ENCODE data around the gene PLVAP. TPM values are rescaled to one million over a fixed set of nuclear protein-coding genes. Genes with fewer than 3 reads are reported as not detected.

Gene PLVAP
- polyA plus RNA-seq, 2 of the 4 experiments (the other 2 are of a cell fraction), result not detected

DNA sequence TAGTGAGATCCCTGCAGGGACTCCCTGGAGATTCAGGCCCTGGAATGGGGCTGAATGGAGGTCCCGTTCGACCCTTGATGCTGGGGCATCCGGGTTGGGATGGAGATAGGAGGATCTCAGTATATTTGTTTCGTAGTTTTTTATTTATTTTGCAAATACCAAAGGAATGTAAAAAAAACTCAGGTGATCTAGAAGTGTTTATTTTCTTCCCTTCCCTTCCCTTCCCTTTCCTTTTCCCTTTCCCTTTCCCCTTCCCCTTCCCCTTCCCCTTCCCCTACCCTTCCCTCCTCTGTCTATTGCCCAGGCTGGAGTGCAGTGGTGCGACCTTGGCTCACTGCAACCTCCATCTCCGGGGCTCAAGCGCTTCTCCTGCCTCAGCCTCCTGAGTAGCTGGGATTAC lies 35.3 kb downstream of the PLVAP start:
- ChIA-PET POLR2A (no interaction called here), CTCF (interaction anchor here (1.2 to 10.8 kb wide), 2 partner anchors 9 to 46 kb away, joined by 4 to 111 read pairs; no protein-coding TSS in a partner anchor)
- no peak for TF ChIP-seq RNF2 (IDR thresholded peaks at IDR 0.05; ENCODE audit: borderline replicate concordance, low read depth)
- no peak for TF ChIP-seq GATA3 (IDR thresholded peaks at IDR 0.05; ENCODE audit: borderline replicate concordance)
- no peak for TF ChIP-seq MAZ (IDR thresholded peaks at IDR 0.05; ENCODE audit: borderline replicate concordance, low read depth, low read length)
- TF ChIP-seq, protein P1, sequence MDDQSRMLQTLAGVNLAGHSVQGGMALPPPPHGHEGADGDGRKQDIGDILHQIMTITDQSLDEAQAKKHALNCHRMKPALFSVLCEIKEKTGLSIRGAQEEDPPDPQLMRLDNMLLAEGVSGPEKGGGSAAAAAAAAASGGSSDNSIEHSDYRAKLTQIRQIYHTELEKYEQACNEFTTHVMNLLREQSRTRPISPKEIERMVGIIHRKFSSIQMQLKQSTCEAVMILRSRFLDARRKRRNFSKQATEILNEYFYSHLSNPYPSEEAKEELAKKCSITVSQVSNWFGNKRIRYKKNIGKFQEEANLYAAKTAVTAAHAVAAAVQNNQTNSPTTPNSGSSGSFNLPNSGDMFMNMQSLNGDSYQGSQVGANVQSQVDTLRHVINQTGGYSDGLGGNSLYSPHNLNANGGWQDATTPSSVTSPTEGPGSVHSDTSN (IDR thresholded peaks at IDR 0.05), result no peak
- no peak for TF ChIP-seq CHD2 (IDR thresholded peaks at IDR 0.05; ENCODE audit: low read length, partially characterized antibody)
- no peak for TF ChIP-seq MYC (IDR thresholded peaks at IDR 0.05; ENCODE audit: borderline replicate concordance, low read length)
- Histone ChIP-seq H3K4me2 (no peak overlapping the region), H3K27ac (no peak overlapping the region), H3K4me1 (peaks cover 15% of the 10 kb centered on the region; the same call in 2 of the 3 replicates), H3K9me3 (no peaks in the 10 kb centered on the region), H3K4me3 (no peak overlapping the region)
- 84% methylated on average over 7 of the region's 7 CpGs for WGBS (ENCODE audit: missing lambda C conversion rate)
- DNase-seq (ENCODE audit: low read depth in 1 of 2, low spot score in 1 of 2) (no peak), FAIRE-seq (no peak), ATAC-seq (no peak)

DNA sequence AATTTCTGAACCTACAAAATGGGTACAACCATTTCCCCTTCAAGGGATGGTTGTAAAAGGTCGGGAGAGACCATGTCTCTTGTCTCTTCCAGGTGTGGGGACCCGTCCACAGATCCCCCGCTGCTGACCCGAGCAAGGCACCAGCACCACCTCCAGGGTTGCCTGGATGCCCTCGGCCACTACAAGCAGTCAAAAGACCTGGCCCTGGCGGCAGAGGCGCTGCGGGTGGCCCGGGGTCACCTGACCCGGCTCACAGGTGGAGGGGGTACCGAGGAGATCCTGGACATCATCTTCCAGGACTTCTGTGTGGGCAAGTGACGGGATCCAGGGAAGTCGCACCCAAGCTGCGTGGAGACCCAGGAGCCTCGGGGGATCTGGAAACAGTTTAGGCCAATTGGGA lies 35.8 kb downstream of the PLVAP start:
- CTCF ChIA-PET, result interaction anchor here (10.8 kb wide), 1 partner anchor 46 kb away, joined by 111 read pairs; no protein-coding TSS in a partner anchor
- POLR2A ChIA-PET, result no interaction called here
- peaks cover 15% of the 10 kb centered on the region; the same call in 2 of the 3 replicates for H3K4me1 ChIP-seq
- no peaks in the 10 kb centered on the region for H3K9me3 ChIP-seq
- no peak for DNase-seq (ENCODE audit: low read depth in 1 of 2, low spot score in 1 of 2)
- FAIRE-seq, result no peak
- no peak for ATAC-seq
- WGBS (ENCODE audit: missing lambda C conversion rate), result 93% methylated on average over 8 of the region's 15 CpGs
- H3K4me2 ChIP-seq, result no peak overlapping the region
- no peak overlapping the region for H3K27ac ChIP-seq
- no peak overlapping the region for H3K4me3 ChIP-seq
- TF ChIP-seq CBX2 (IDR thresholded peaks at IDR 0.05; ENCODE audit: borderline replicate concordance, low read depth) (no peak), JUNB (IDR thresholded peaks at IDR 0.05) (no peak), MYC (IDR thresholded peaks at IDR 0.05; ENCODE audit: borderline replicate concordance, low read length) (no peak), TFCP2L1 (CRISPR knock-in tag; IDR thresholded peaks at IDR 0.05) (no peak), JUN (IDR thresholded peaks at IDR 0.05) (no peak), SMC3 (IDR thresholded peaks at IDR 0.05) (no peak), HOXB5 (CRISPR knock-in tag; IDR thresholded peaks at IDR 0.05) (no peak), SREBF2 (IDR thresholded peaks at IDR 0.05) (no peak)
- TF ChIP-seq, protein P2, sequence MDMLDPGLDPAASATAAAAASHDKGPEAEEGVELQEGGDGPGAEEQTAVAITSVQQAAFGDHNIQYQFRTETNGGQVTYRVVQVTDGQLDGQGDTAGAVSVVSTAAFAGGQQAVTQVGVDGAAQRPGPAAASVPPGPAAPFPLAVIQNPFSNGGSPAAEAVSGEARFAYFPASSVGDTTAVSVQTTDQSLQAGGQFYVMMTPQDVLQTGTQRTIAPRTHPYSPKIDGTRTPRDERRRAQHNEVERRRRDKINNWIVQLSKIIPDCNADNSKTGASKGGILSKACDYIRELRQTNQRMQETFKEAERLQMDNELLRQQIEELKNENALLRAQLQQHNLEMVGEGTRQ (IDR thresholded peaks at IDR 0.05), result no peak

DNA sequence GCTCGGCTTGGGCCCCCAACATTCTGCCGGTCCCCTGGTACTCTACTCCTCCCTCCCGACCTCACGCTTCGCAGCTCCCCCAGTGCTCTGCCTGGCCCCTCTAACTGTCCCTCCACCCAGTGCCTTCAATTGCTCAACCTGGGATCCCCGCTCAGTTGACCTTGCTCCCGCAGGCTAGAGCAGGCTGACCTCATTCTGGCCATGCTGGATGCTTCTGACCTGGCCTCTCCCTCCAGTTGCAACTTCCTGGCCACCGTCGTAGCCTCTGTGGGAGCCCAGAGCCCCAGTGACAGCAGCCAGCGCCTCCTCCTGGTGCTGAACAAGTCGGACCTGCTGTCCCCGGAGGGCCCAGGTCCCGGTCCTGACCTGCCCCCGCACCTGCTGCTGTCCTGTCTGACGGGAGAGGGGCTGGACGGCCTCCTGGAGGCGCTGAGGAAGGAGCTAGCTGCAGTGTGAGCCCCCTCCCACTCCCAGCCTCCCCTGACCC lies 36.2 kb downstream of the PLVAP start:
- no peak overlapping the region for H3K4me2 ChIP-seq
- DNase-seq (ENCODE audit: low read depth in 1 of 2, low spot score in 1 of 2) (no peak), ATAC-seq (no peak), FAIRE-seq (no peak)
- H3K4me1 ChIP-seq, result peaks cover 18% of the 10 kb centered on the region; the same call in 2 of the 3 replicates
- H3K27ac ChIP-seq, result no peak overlapping the region
- ChIA-PET CTCF (interaction anchor here (10.8 kb wide), 1 partner anchor 47 kb away, joined by 111 read pairs; no protein-coding TSS in a partner anchor), POLR2A (no interaction called here)
- no peaks in the 10 kb centered on the region for H3K9me3 ChIP-seq
- TF ChIP-seq, protein P3, sequence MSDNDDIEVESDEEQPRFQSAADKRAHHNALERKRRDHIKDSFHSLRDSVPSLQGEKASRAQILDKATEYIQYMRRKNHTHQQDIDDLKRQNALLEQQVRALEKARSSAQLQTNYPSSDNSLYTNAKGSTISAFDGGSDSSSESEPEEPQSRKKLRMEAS (IDR thresholded peaks at IDR 0.05), result no peak
- TF ChIP-seq, protein P4, sequence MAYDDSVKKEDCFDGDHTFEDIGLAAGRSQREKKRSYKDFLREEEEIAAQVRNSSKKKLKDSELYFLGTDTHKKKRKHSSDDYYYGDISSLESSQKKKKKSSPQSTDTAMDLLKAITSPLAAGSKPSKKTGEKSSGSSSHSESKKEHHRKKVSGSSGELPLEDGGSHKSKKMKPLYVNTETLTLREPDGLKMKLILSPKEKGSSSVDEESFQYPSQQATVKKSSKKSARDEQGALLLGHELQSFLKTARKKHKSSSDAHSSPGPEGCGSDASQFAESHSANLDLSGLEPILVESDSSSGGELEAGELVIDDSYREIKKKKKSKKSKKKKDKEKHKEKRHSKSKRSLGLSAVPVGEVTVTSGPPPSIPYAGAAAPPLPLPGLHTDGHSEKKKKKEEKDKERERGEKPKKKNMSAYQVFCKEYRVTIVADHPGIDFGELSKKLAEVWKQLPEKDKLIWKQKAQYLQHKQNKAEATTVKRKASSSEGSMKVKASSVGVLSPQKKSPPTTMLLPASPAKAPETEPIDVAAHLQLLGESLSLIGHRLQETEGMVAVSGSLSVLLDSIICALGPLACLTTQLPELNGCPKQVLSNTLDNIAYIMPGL (CRISPR knock-in tag; IDR thresholded peaks at IDR 0.05; ENCODE audit: borderline replicate concordance), result no peak
- no peak for TF ChIP-seq ZSCAN20 (CRISPR knock-in tag; IDR thresholded peaks at IDR 0.05)
- TF ChIP-seq HOXB13 (CRISPR knock-in tag; IDR thresholded peaks at IDR 0.05; ENCODE audit: low read depth), result no peak
- TF ChIP-seq, protein P5, sequence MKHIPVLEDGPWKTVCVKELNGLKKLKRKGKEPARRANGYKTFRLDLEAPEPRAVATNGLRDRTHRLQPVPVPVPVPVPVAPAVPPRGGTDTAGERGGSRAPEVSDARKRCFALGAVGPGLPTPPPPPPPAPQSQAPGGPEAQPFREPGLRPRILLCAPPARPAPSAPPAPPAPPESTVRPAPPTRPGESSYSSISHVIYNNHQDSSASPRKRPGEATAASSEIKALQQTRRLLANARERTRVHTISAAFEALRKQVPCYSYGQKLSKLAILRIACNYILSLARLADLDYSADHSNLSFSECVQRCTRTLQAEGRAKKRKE (CRISPR knock-in tag; IDR thresholded peaks at IDR 0.05; ENCODE audit: low read depth), result no peak
- no peak for TF ChIP-seq ZNF302 (CRISPR knock-in tag; IDR thresholded peaks at IDR 0.05)
- TF ChIP-seq NPAS2 (CRISPR knock-in tag; IDR thresholded peaks at IDR 0.05; ENCODE audit: borderline replicate concordance), result no peak
- TF ChIP-seq RFX5 (IDR thresholded peaks at IDR 0.05), result no peak
- TF ChIP-seq TP53 (CRISPR knock-in tag; IDR thresholded peaks at IDR 0.05), result no peak
- TF ChIP-seq NFE2L2 (conservative IDR thresholded peaks at IDR 0.05; ENCODE audit: low read length), result no peak
- no peak for TF ChIP-seq POLR2A (IDR thresholded peaks at IDR 0.05; ENCODE audit: low read length)
- TF ChIP-seq KDM1A (IDR thresholded peaks at IDR 0.05; ENCODE audit: low read depth), result no peak
- TF ChIP-seq CBX2 (IDR thresholded peaks at IDR 0.05; ENCODE audit: borderline replicate concordance, low read depth), result no peak
- no peak for TF ChIP-seq MYC (IDR thresholded peaks at IDR 0.05; ENCODE audit: borderline replicate concordance, low read length)
- no peak for TF ChIP-seq CHD2 (IDR thresholded peaks at IDR 0.05; ENCODE audit: low read length, partially characterized antibody)
- WGBS (ENCODE audit: missing lambda C conversion rate), result 95% methylated on average over 7 of the region's 17 CpGs
- H3K4me3 ChIP-seq, result no peak overlapping the region
